Endothelial cell of hepatic sinusoid (primary cell): ENCODE results near the gene ZMYND8.

Source experiments
- in situ Hi-C: cut with HindIII; loops from 2 replicates; pipeline ENCODE4 v1.10.0; 2017; ENCODE audit warnings: low sequenced_read_pairs

ZMYND8 gene

GRCh38 chr20:47354714-47355488 lies 1.6 kb downstream of the ZMYND8 start:
- in situ Hi-C loops = loop anchor here (5.0 kb wide), 1 partner anchor 257 kb away; no protein-coding TSS in a partner anchor

- in situ Hi-C loops = no loop called here
These were observed 2.1 kb downstream of the ZMYND8 start for GRCh38 chr20:47354464-47354713.

- in situ Hi-C loops = no loop called here
These were observed 2.6 kb downstream of the ZMYND8 start for GRCh38 chr20:47353692-47354463.

DNA sequence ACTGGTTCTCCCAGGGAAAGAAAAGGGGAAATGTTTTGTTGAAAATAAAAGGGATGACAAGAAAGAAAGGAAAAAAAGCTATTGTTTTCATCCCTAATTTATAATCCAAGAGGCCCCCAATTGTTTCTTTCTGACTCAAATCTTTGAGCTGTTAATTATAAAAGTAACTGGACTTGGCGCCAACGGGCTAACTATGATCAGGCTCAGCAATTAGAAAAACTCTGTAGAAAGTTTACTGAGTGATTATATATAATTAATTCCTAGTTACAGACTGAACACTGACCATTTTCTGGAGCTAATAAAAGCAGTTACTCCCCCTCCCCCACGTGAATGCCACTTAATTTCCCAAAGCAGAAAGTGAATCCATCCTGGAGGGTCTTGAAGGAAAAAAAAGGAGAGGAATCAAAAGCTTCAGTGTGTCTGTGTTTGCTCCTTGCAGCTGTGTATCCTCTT lies 3.2 kb downstream of the ZMYND8 start:
- in situ Hi-C loops = no loop called here

DNA sequence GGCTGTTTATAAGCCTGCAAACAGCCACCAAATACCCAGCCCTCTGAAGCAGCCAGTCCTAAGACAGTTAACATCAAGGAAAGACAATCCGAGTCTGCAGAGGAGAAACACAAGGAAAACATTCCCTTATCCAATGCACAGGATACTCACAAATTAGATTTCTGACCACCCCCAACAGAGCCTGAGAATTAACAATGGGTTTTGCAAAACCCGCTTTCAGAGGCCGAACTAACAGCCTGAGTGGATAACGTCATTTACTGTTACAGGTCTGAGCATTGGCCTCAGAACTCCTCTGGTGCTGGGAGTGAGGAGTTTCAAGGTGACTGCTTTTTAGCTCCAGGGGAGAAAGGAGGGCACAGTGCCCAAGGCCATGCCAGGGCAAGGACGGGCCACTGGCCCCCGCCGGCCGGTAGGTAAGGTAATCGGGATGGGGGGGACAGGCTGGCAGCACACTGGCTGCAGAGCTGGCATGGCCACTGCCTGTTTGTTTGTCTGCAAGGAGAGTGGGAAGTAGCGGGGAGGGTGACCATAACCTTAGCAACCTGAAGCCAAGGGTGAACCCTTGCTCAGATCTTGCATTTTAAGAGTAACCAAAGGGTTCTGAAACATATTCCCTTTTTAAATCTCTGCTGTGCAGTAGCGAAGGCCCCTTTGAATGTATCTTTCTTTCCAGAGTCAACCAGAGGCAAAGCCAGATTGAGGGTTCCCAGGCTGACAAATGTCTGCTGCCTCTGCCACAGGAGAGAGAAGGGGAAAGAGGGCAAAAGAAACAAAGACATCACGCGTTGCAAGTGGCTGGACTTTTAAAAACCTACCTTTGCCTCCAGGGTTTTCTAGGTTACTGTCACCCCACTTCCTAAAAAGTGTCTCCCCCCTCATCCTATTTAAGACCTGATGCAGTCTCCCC lies 3.9 kb downstream of the ZMYND8 start:
- in situ Hi-C loops = no loop called here

GRCh38 chr20:47351643-47352331 lies 4.7 kb downstream of the ZMYND8 start:
- in situ Hi-C loops = no loop called here

GRCh38 chr20:47350691-47351545 lies 5.6 kb downstream of the ZMYND8 start:
- in situ Hi-C loops = no loop called here

GRCh38 chr20:47350181-47350550 lies 6.3 kb downstream of the ZMYND8 start:
- in situ Hi-C loops = no loop called here

DNA sequence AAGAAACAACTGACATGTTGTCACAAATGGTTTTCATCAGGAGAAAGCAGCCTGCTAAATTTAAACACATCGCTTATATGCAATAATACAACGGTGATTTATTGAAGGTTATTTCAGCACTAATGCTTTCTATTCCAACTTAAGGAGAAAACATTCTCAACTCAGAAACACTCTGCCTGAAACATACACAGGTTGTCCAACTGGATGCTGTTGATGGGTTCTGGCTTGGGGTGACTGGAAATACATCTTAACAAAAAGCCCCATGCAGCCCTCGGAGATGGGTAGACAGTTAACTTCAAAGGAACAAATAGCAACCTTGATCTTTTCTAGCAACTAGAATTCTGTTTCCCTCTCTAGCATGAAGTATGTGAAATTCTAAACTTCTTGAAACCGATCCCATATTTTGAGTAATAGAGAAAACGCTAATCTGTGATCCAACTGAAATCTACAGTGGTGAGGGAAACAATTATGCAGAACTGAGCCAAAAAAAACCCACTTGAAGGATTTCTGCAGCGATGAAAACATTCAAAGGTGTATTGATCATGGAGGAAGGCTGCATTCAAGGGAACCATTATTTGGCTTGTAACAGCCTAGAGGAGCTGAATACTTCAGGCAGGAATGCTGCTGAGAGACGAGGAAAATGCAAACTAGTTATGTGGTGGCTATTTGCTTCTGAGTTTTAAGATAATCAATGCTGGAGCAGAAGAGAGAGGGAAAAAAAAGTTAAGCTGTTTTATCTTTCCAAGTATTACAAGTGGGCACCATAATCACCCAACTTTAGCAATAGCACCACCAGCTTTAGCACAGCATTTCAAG lies 6.9 kb downstream of the ZMYND8 start:
- in situ Hi-C loops = no loop called here

DNA sequence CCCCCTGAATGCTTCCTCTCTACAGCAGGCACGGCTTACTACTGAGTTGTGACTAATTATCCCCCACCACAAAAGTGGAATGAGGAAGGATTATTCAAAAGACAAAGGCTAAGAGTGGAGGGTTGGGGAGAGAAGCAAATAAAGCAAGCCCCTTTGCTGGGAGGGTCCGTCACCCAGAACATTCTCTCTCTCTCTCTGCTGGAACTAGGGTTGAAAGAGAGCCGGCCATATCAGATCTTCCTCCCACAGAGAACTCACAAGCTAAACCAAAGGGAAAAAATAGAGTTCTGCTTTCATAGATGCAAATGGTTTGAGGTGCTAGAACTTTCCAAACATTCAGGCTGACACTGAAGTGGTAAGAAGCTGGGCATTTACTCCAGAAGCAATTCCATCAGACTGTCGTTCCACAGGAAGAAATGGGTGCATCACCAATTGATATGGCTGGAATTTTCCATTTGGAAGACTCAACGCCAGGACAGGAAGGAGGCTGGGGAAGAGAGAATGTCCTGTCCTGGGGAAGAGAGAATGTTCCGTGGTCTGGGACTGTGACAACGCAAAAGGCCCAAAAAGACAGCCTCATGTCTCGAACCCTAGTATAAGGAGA lies 7.9 kb downstream of the ZMYND8 start:
- in situ Hi-C loops = no loop called here

GRCh38 chr20:47347661-47348435 lies 8.7 kb downstream of the ZMYND8 start:
- in situ Hi-C loops = no loop called here

GRCh38 chr20:47346172-47346571 lies 10.3 kb downstream of the ZMYND8 start:
- in situ Hi-C loops = no loop called here

DNA sequence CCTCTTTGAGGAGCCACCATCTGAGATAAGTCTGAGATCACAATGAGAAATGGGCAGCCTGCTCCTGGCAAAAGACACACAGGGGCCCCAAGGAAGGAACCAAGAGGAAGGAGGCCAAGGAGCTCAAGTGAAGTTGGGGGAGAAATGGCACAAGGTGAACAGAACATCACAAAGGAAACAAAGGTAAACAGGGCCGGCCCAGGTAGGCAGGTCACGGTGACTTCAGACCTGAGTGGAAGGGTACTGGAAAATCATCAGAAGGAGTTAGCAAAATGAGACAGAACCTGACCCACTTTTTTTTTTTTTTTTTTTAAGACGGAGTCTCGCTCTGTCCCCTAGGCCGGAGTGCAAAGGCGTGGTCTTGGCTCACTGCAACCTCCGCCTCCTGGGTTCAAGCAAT lies 11.3 kb downstream of the ZMYND8 start:
- in situ Hi-C loops = no loop called here

DNA sequence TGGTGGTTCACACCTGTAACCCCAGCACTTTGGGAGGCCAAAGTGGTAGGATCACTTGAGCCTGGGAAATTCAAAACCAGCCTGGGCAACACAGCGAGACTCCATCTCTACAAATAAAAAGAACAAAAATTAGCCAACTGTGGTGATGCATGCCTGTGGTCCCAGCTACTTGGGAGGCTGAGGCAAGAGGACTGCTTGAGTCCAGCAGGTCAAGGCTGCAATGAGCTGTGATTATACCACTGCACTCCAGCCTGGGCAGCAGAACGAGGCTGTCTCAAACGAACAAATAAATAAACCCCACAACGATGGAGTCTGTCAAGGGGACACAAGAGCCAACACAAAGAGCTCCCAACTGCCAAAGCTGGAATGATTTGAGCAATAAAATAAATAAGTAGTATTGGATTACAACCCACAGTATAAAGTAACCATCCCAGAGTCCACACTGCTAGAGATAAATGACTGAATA lies 13.5 kb downstream of the ZMYND8 start:
- in situ Hi-C loops = no loop called here

- in situ Hi-C loops = loop anchor here (5.0 to 10.0 kb wide), 2 partner anchors 44 to 63 kb away; no protein-coding TSS in a partner anchor
These were observed 18.3 kb downstream of the ZMYND8 start for GRCh38 chr20:47338131-47338628.

DNA sequence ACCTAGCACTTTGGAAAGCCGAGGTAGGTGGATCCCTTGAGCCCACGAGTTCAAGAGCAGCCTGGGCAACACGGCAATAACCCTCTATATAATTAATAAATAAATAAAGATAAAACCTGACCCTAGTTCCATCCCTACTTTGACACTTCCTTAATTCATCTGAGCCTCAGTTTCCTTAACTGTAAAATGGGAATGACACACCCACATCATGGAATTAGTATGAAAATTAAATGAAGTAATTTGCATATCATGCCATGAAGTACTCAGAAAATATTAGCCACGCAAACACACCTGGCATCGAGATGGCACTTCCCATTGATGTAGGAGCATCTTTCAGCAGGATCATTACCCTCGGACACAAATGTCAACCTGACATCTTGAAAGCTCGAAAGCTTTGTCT lies 19.1 kb downstream of the ZMYND8 start:
- in situ Hi-C loops = loop anchor here (5.0 to 10.0 kb wide), 2 partner anchors 45 to 63 kb away; no protein-coding TSS in a partner anchor

DNA sequence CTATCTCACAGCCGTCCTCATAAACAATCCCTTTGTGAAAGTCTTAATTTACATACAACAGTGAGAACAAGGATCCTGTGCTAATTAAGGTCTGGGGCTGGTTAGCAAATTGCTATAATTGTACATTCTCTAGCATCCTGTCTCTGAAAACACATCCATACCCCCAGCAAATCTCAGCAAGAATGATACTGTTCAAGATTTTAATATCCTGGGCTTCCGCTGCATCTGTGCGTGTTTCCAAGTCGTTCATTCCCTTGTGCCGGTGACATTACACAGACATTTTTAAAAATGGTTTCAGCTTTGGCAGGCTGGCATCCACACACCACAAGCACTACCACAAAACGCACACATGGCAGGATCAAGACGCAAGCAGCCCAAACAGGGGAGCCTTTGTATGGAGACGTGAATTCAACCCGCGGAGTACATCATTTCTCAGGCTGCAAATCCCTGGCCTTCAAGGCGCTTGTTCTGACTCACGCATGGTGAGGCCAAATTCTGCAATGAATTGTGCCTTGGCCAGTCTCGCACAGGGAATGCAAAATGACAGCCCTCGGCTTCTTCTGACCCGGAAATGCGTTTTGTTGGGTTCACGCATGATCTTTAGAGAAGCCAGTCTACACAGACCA lies 20.3 kb downstream of the ZMYND8 start:
- in situ Hi-C loops = loop anchor here (5.0 to 10.0 kb wide), 2 partner anchors 46 to 61 kb away; no protein-coding TSS in a partner anchor
